Anterior cingulate cortex (tissue), 58 donors: ENCODE results near the gene LRRC74A.
A peak's percentile ranks its signal among the peaks of the same experiment; 100 is the strongest.

Source experiments
- DNase-seq, 58 donors: peaks; one replicate each; lab custom pipeline; 2025; lab: John Stamatoyannopoulos, UW

Gene LRRC74A

DNA sequence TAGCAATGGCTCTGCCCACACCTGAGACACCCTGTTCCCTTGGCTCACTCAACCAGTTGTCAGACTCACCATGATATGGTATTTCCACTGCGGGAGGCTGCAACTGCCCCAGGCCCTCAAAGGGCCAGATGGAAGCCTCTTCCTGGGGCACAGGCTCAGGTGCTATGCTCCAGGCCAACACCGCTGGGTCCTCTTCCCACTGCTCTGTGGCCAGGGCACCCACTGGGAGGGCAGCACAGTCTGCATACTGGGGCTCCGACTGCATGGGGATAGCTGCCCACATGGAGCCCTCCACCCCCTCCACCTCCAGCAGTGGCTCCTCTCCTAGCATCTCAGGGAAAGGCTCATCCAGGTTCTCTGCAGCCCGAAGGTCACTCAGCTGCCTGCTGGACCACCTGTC lies 17.2 kb upstream of the LRRC74A start:
- no peak for DNase-seq

- DNase-seq: peak in 1 of 58 donors; percentile 15
Observed at GRCh38 chr14:76810525-76810924, 15.7 kb upstream of the LRRC74A start.

DNA sequence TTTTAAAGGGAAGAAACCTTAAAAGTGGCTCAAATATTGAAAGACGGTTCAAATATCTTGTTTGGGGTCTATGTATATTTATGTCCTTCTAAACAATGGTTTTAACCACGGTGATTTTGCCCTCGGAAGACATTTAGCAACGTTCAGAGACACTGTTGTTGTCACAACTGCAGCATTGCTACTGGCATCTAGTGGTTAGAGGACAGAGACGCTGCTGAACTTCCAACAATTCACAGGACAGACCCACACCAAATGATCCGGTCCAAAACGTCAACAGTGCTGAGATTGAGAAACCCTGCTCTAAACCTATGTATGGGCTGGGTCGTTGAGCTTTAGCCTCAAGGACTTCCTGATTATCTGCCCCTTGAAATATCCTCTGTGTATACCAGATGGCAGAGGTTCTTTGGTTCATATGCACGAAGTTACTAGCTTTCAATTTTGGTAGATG lies 15.2 kb upstream of the LRRC74A start:
- peak in 31 of 58 donors; percentile 1 to 75 (median 29) for DNase-seq

GRCh38 chr14:76811561-76811960 lies 14.6 kb upstream of the LRRC74A start:
- no peak for DNase-seq

- peak in 4 of 58 donors; percentile 28 to 42 (median 36) for DNase-seq
Observed at GRCh38 chr14:76812093-76812421, 14.2 kb upstream of the LRRC74A start.

GRCh38 chr14:76812422-76813383 lies 13.5 kb upstream of the LRRC74A start, which contains the start of gene ANGEL1:
ANGEL1 (minus strand) TSS chr14:76812882; CDS start chr14:76812827, 55 bp downstream.
- DNase-seq: peak; percentile 50 to 97 (median 91)

GRCh38 chr14:76814726-76815645 lies 11.2 kb upstream of the LRRC74A start:
- DNase-seq: no peak

GRCh38 chr14:76820700-76821099 lies 5.5 kb upstream of the LRRC74A start:
- no peak for DNase-seq

DNA sequence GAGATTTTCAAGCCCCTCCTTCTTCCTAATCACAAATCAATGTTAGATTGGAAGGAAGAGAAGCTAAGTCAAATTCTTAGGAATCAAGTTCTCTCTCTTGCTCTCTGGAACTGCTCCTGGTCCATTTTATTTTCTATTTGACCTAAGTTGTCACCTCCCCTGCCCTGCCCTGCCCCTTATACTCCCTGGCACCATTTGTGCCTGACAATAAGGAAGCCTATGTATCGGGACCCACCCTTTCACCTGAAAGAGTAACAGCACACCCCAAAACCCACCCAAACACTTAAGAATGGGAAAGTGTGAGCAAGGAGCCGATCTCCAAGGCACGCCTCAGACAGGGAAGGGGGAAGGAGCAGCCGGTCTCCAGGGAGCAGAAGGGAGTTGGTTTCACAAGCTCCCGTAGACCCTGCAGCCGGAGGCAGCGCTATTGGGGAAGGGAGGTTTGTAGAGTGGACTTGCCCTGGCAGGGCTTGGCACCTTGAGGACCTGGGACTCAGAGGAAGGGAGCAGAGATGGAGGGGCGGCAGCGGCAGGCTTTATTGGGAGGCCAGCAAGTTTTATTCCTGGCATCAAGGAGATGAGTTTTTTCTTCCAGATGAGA lies 1.6 kb downstream of the LRRC74A start:
- DNase-seq: peak in 4 of 58 donors; percentile 8 to 30 (median 26)

DNA sequence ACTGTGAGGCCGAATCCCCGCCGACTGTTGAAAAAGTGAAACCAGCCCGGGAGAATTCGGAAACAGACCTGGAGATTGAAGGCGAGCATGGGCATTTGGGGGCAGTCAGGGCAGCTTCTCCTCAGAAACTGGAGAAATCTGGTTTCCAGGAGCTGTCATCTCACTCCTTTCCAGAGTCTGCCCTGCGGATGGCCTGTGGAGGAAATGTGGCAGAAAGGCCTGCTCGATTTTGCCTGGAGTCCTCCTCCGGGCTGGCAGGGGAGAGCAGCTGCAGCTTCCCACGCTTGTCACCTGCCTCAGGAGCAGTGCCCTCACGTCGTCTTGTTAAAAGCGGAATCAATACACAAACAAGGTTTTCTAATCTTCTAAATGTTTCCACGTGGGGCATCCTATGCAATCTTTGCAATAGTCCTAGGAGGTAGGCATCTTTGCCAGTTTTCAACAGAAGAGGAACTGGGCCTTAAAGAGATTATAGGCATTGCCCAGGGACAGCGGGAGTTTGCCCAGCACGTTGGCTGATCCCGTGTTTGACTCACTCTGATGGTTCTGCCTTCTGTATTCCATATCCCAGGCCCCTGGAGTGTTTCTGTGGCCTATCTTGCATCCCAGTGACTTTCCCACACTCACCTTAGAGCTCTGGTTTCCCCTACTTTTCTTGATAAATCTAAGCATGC lies 2.3 kb downstream of the LRRC74A start:
- DNase-seq: peak in 6 of 58 donors; percentile 18 to 42 (median 26)

DNA sequence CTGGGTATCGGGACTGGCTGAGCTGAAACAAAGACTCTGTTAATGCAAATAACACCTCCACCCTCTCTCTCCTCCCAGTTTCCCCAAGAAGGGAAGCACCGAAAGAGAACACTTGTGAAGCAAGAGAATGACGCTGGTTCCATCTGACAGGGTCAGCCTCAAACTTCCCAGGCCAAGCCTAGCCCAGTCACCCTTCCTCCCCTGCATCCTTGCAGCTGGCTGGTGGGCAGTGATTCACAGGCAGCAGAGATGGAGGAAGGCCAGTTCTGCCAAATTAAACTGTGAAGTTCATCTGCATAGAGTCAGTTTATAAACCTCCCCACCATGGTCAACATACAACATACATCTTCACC lies 2.8 kb downstream of the LRRC74A start:
- peak in 9 of 58 donors; percentile 6 to 34 (median 16) for DNase-seq

- peak in 55 of 58 donors; percentile 46 to 95 (median 84) for DNase-seq
Observed at GRCh38 chr14:76829650-76830421, 3.6 kb downstream of the LRRC74A start.

DNA sequence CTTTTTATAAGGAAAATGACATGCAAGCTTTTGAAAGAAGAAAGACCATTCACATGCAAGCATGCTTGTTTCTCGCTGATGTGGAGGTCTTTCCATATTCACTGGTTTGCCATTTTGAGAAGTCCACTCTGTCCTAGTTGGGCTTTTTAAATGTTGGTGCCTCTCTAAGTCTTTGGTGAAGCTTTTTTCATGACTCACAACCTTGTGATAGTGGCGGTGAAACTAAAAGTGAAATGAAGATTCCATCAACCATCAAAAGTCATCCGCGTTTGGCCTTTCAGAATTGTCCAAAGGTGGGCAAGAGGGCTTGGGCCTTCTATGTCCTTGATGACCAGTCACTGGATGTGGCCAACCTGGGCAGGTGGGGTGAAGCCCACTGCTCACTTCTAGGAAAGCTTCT lies 4.3 kb downstream of the LRRC74A start:
- no peak for DNase-seq

GRCh38 chr14:76832503-76832988 lies 6.3 kb downstream of the LRRC74A start:
- DNase-seq: peak in 2 of 58 donors; percentile 8 to 18

DNA sequence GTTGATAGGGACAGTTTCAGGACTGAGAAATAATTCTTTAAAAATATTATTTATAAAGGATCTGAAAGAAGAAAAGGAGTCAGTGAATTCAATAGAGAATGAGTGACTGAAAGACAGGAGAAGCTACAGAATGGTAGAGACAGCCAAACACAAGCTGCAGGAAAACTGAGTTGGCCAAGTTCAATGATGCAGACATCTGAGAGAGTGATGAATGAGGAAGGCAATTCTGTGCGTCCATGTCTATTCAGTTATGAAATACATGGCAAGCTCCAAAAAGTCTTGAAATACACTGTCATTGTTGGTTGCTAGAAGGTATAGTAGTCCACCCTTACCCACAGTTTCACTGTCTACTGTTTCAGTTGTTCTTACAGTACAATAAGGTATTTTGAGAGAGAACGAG lies 6.8 kb downstream of the LRRC74A start:
- DNase-seq: no peak

GRCh38 chr14:76834241-76834661 lies 8.0 kb downstream of the LRRC74A start:
- DNase-seq: no peak

GRCh38 chr14:76836029-76836630 lies 9.9 kb downstream of the LRRC74A start:
- DNase-seq: peak in 8 of 58 donors; percentile 6 to 25 (median 14)

- DNase-seq: no peak
Observed at GRCh38 chr14:76837524-76837923, 11.3 kb downstream of the LRRC74A start.
